MM.1S (cell line): ENCODE measurements around the gene ARL3.

ENCODE experiments used
- CTCF ChIP-seq: fragments of 300-600 bp; sonication (generic); IDR thresholded peaks from 2 replicates; pipeline ENCODE4 v1.5.1; 2016; ENCODE audit warnings: antibody characterized with exemption, low read length, mixed read lengths
- EZH2 ChIP-seq: fragments of 300-600 bp; sonication (generic); optimal IDR thresholded peaks from 2 replicates; pipeline ENCODE3; 2017; ENCODE audit warnings: low read depth, mild to moderate bottlenecking, antibody characterized with exemption, low read length, mixed read lengths

DNA sequence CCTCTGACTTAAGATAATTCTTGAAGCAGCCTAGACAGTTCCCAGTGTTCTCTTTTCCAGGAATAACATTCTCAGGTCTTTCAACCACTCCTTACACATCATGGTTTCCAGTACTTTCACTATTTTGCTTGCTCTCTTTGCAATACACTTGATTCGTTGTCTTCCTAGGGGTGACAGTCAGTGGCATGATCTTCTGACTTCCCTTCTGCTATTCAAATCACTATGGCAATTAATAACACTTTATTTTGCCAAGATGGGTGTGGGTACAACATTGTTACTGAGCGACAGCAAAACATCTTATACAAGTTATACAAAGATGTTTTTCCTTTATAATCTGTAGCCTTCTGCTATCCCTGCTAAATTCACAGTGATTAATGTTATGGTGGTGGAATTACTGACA lies 15.3 kb downstream of the ARL3 start:
- TF ChIP-seq CTCF (no peak), EZH2 (no peak)
